C4-2B (cell line): ENCODE measurements around the gene ZNF821.

ENCODE experiments used
- CTCF ChIP-seq: fragments of 450-650 bp; conservative IDR thresholded peaks from 2 replicates; pipeline ENCODE4 v1.5.1; 2017; ENCODE audit warnings: mild to moderate bottlenecking
- ZFX ChIP-seq: fragments of 450-650 bp; IDR thresholded peaks from 2 replicates; pipeline ENCODE4 v1.6.1; 2017

DNA sequence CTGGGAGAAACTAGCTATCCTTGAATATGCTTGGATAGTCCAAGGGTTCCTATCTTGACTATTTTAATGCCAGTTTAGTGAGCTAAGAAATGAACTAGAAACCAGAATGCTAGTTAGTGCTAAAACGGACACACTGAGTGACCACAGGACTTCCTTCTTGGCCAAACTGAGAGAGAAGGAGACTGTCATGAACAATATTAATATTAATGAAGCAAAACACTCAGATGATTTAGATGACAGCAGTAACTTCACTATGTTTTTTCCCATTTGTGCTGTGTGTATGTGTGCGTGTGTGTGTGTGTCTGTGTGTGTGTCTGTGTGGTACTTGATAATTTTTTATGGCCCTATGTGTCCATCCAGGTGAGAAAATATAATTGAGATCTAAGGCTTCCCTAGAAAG, 40.4 kb downstream of the ZNF821 start:
- TF ChIP-seq CTCF (no peak), ZFX (no peak)
